GM23338 (cell line): Measurements from ENCODE around the gene LANCL3. TPM values are rescaled to one million over a fixed set of nuclear protein-coding genes. Genes with fewer than 3 reads are reported as not detected.

ENCODE experiments used
- ATAC-seq: fragments of 200-7000 bp; cut with Tn5 transposase; 3 replicates; pipeline ENCODE4 v1.9.1; 2020
- DNase-seq: peaks from one replicate; pipeline ENCODE4 v3.0.0-alpha.2; 2015; ENCODE audit warnings: low spot score
- H2AFZ ChIP-seq: fragments of 200-600 bp; sonication (generic); 2 replicates; pipeline ENCODE4 v1.8.0; 2016; ENCODE audit warnings: antibody characterized with exemption, mild to moderate bottlenecking, moderate library complexity
- H3F3A ChIP-seq: fragments of 200-600 bp; sonication (generic); replicated peaks from 2 replicates; pipeline ENCODE4 v1.8.0; 2017; ENCODE audit warnings: antibody characterized with exemption, mixed run types, low read depth
- H3K27ac ChIP-seq: fragments of 200-600 bp; sonication (generic); 2 replicates; pipeline ENCODE4 v1.6.1; 2016; ENCODE audit warnings: low read depth
- H3K27me3 ChIP-seq: fragments of 200-600 bp; sonication (generic); 2 replicates; pipeline ENCODE4 v1.8.0; 2016; ENCODE audit warnings: mild to moderate bottlenecking, mixed run types, moderate library complexity; ENCODE audit not compliant: insufficient read depth
- H3K36me3 ChIP-seq: fragments of 200-600 bp; sonication (generic); 2 replicates; pipeline ENCODE4 v1.8.0; 2016; ENCODE audit warnings: mild to moderate bottlenecking; ENCODE audit not compliant: insufficient read depth
- H3K4me1 ChIP-seq: fragments of 200-600 bp; sonication (generic); 2 replicates; pipeline ENCODE4 v1.8.0; 2016; ENCODE audit warnings: mild to moderate bottlenecking, moderate library complexity; ENCODE audit not compliant: insufficient read depth
- H3K4me2 ChIP-seq: fragments of 200-600 bp; sonication (generic); 2 replicates; pipeline ENCODE4 v1.7.1; 2017; ENCODE audit warnings: mixed run types
- H3K4me3 ChIP-seq: fragments of 200-600 bp; sonication (generic); 2 replicates; pipeline ENCODE4 v1.6.1; 2016; ENCODE audit warnings: mixed run types
- H3K79me2 ChIP-seq: fragments of 200-600 bp; sonication (generic); replicated peaks from 2 replicates; pipeline ENCODE4 v1.8.0; 2017; ENCODE audit warnings: mild to moderate bottlenecking; ENCODE audit not compliant: insufficient read depth
- H3K9me2 ChIP-seq: fragments of 200-600 bp; sonication (generic); 2 replicates; pipeline ENCODE4 v1.8.0; 2017; ENCODE audit not compliant: insufficient read depth
- H4K20me1 ChIP-seq: fragments of 200-600 bp; sonication (generic); replicated peaks from 2 replicates; pipeline ENCODE4 v1.8.0; 2017; ENCODE audit warnings: mild to moderate bottlenecking; ENCODE audit not compliant: insufficient read depth
- H3K27ac Mint-ChIP-seq: 2 replicates; pipeline ENCODE4 v1.8.0; 2020; ENCODE audit warnings: inconsistent platforms, mild to moderate bottlenecking, moderate library complexity, mixed read lengths
- H3K27me3 Mint-ChIP-seq: 3 replicates; pipeline ENCODE4 v1.8.0; 2022; ENCODE audit warnings: low read depth, mild to moderate bottlenecking, moderate library complexity, mixed read lengths, inconsistent platforms; ENCODE audit not compliant: insufficient read depth, poor library complexity
- H3K36me3 Mint-ChIP-seq: 3 replicates; pipeline ENCODE4 v1.8.0; 2021; ENCODE audit warnings: low read depth, mild to moderate bottlenecking, inconsistent platforms, moderate library complexity, mixed read lengths
- H3K4me1 Mint-ChIP-seq: 3 replicates; pipeline ENCODE4 v1.8.0; 2020; ENCODE audit warnings: mild to moderate bottlenecking, inconsistent platforms, mixed read lengths
- H3K4me3 Mint-ChIP-seq: 3 replicates; pipeline ENCODE4 v1.8.0; 2021; ENCODE audit warnings: moderate library complexity, mild to moderate bottlenecking, inconsistent platforms, mixed read lengths
- H3K9me3 Mint-ChIP-seq: 3 replicates; pipeline ENCODE4 v1.8.0; 2020; ENCODE audit warnings: moderate library complexity, mild to moderate bottlenecking, inconsistent platforms, mixed read lengths
- CREB1 ChIP-seq: fragments of 250-450 bp; sonication (Bioruptor Pico); IDR thresholded peaks from 2 replicates; pipeline ENCODE4 v1.5.0; 2020; ENCODE audit warnings: low read depth, mild to moderate bottlenecking, moderate library complexity
- CTCF ChIP-seq, 2 experiments: fragments of 200-600 bp in 1 of 2; sonication (generic) in 1 of 2; conservative IDR thresholded peaks; 2 replicates each; pipeline versions ENCODE4 v1.5.1 to v1.6.1; 2016 to 2017; ENCODE audit warnings: antibody characterized with exemption in 2 of 2, low read depth in 2 of 2, mild to moderate bottlenecking in 2 of 2, moderate library complexity in 1 of 2
- ETS1 ChIP-seq: IDR thresholded peaks from 2 replicates; pipeline ENCODE4 v1.6.1; 2016; ENCODE audit warnings: antibody characterized with exemption
- EZH2 ChIP-seq: fragments of 200-600 bp; sonication (generic); IDR thresholded peaks from one replicate; pipeline ENCODE4 v1.8.0; 2017; ENCODE audit warnings: antibody characterized with exemption, mild to moderate bottlenecking, low read depth; ENCODE audit not compliant: unreplicated experiment
- EZH2phosphoT487 ChIP-seq: fragments of 200-600 bp; sonication (generic); IDR thresholded peaks from one replicate; pipeline ENCODE4 v1.8.1; 2018; ENCODE audit warnings: antibody characterized with exemption; ENCODE audit not compliant: unreplicated experiment
- NANOG ChIP-seq: IDR thresholded peaks from 2 replicates; pipeline ENCODE4 v1.6.1; 2016; ENCODE audit warnings: antibody characterized with exemption, borderline replicate concordance
- POLR2AphosphoS5 ChIP-seq: IDR thresholded peaks from 2 replicates; pipeline ENCODE4 v1.6.1; 2016; ENCODE audit warnings: antibody characterized with exemption, low read depth
- REST ChIP-seq: IDR thresholded peaks from one replicate; pipeline ENCODE4 v1.6.1; 2018; ENCODE audit warnings: antibody characterized with exemption; ENCODE audit not compliant: unreplicated experiment
- STAT1 ChIP-seq: IDR thresholded peaks from one replicate; pipeline ENCODE4 v1.6.1; 2016; ENCODE audit warnings: antibody characterized with exemption; ENCODE audit not compliant: unreplicated experiment
- polyA plus RNA-seq: library from polyadenylated mRNA; unstranded; fragments of >200 nt; fragmentation: Nextera tagmentation; extraction: Ambion mirVana; gene quantifications from 2 replicates; pipeline ENCODE4 v1.2.1, GENCODE V29; 2016
- total RNA-seq: library from RNA; depleted of rRNA; stranded (reverse); fragments of >200 nt; shearing (Covaris generic); gene quantifications from 2 replicates; pipeline ENCODE4 v1.2.3, GENCODE V29; 2014

The LANCL3 gene
- total and polyA plus RNA-seq, 2 experiments from 2014 or later: 0.11 to 1.8 TPM

GRCh38 chrX:37684426-37684825 lies 113.0 kb downstream of the LANCL3 start:
- H3K79me2 ChIP-seq: no peaks in the 10 kb centered on the region
- Mint-ChIP-seq H3K9me3 (no peaks in the 10 kb centered on the region), H3K4me3 (no peak overlapping the region), H3K27ac (no peak overlapping the region), H3K27me3 (peaks cover 13% of the 10 kb centered on the region), H3K36me3 (no peaks in the 10 kb centered on the region), H3K4me1 (peaks cover 9% of the 10 kb centered on the region; the same call in 1 of the 3 replicates)
- H3K9me2 ChIP-seq: no peaks in the 10 kb centered on the region
- no peak overlapping the region for H3K27ac ChIP-seq
- DNase-seq (no peak), ATAC-seq (no peak)
- no peaks in the 10 kb centered on the region for H3K36me3 ChIP-seq
- H2AFZ ChIP-seq: no peak overlapping the region
- TF ChIP-seq EZH2phosphoT487: no peak
- no peak for TF ChIP-seq NANOG
- no peak for TF ChIP-seq CTCF (conservative IDR thresholded peaks at IDR 0.05; ENCODE audit: low read depth in 2 of 2)
- TF ChIP-seq CREB1 (CRISPR knock-in tag): no peak
- TF ChIP-seq STAT1: no peak
- no peak for TF ChIP-seq POLR2AphosphoS5
- TF ChIP-seq ETS1: no peak
- TF ChIP-seq EZH2: no peak
- no peak for TF ChIP-seq REST
- peak overlapping the region; percentile 45; the same call in 1 of the 2 replicates for H3K4me2 ChIP-seq
- H3K4me3 ChIP-seq: peak overlapping the region; percentile 47; the same call in 1 of the 2 replicates
- H3K27me3 ChIP-seq: peaks cover 10% of the 10 kb centered on the region
- no peaks in the 10 kb centered on the region for H3F3A ChIP-seq
- H3K4me1 ChIP-seq: peaks cover 16% of the 10 kb centered on the region
- no peaks in the 10 kb centered on the region for H4K20me1 ChIP-seq

- no peaks in the 10 kb centered on the region for H3K9me2 ChIP-seq
- Mint-ChIP-seq H3K9me3 (no peaks in the 10 kb centered on the region), H3K4me3 (peak overlapping the region; percentile 20; the same call in 1 of the 3 replicates), H3K27ac (no peak overlapping the region), H3K27me3 (peaks cover 11% of the 10 kb centered on the region), H3K36me3 (no peaks in the 10 kb centered on the region), H3K4me1 (peaks cover 9% of the 10 kb centered on the region; the same call in 1 of the 3 replicates)
- H3K27me3 ChIP-seq: peaks cover 10% of the 10 kb centered on the region
- H3K36me3 ChIP-seq: no peaks in the 10 kb centered on the region
- H3K4me3 ChIP-seq: peak overlapping the region; percentile 47; the same call in 1 of the 2 replicates
- no peak overlapping the region for H3K27ac ChIP-seq
- no peak for DNase-seq
- no peak overlapping the region; the same call in 1 of the 2 replicates for H2AFZ ChIP-seq
- ATAC-seq: peak; percentile 61
- peak overlapping the region; percentile 45 for H3K4me2 ChIP-seq
- H3K4me1 ChIP-seq: peaks cover 16% of the 10 kb centered on the region
- H3F3A ChIP-seq: no peaks in the 10 kb centered on the region
- no peaks in the 10 kb centered on the region for H4K20me1 ChIP-seq
- no peaks in the 10 kb centered on the region for H3K79me2 ChIP-seq
- no peak for TF ChIP-seq REST
Measured at GRCh38 chrX:37684973-37685372, 113.5 kb downstream of the LANCL3 start.
